ENCODE results near the gene NCAN. TPM values are rescaled to one million over a fixed set of nuclear protein-coding genes. Genes with fewer than 3 reads are reported as not detected.

Gene NCAN
- total RNA-seq: not detected in 2 replicates

DNA sequence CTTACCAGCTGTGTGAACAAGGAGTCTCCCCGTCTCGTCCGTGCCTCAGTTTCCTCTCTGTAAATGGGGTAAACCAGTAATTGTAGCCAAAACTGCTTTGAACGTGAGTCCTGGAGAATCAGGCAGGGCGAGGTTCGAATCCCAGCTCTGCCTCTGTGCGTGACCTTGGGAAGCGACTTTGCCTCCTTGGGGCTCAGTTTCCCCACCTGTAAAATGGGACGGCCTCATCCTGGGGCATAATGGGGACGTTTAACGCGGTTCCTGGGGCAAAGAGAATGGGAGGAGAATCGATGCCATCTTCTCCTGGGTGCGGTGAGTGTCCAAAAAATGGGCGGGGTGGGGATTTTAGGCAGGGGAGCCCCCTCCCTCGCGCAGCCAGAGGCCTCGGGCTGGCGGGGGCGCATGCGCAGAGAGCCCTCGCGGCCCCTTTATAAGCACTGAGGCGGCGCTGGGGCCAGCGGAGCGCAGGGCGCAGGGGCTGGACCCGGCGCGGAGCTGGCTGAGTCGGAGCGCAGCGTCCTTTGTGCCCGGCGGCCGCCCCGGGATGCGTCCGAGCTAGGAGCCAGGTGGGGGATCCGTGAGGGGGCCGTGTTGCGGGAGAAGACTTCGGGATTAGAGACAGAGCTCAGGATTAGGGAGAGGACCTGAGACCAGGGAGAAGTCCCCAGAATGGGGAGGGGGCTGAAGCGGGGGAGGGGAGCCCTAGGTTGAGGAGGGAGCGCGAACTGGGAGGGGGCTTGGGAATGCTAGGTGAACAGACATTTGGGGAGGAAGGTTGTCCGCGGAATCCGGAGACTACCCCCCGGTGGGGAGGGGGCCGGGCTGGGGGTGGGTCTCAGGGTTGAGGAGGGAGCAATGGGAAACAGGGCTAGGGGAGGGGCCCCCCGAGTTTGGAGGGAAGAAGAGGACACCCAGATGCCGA is at the start of gene NCAN:
TSS of gene NCAN (plus strand) at position 460 of the 922 bp plus-strand sequence. CDS start 4,996 bp downstream, outside the sequence.
- DNase-seq (ENCODE audit: low read depth): no peak
- H3K4me3 ChIP-seq (ENCODE audit: low read depth, low read length): no peak within 1 kb of the TSS
- TF ChIP-seq, protein P1, sequence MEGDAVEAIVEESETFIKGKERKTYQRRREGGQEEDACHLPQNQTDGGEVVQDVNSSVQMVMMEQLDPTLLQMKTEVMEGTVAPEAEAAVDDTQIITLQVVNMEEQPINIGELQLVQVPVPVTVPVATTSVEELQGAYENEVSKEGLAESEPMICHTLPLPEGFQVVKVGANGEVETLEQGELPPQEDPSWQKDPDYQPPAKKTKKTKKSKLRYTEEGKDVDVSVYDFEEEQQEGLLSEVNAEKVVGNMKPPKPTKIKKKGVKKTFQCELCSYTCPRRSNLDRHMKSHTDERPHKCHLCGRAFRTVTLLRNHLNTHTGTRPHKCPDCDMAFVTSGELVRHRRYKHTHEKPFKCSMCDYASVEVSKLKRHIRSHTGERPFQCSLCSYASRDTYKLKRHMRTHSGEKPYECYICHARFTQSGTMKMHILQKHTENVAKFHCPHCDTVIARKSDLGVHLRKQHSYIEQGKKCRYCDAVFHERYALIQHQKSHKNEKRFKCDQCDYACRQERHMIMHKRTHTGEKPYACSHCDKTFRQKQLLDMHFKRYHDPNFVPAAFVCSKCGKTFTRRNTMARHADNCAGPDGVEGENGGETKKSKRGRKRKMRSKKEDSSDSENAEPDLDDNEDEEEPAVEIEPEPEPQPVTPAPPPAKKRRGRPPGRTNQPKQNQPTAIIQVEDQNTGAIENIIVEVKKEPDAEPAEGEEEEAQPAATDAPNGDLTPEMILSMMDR (conservative IDR thresholded peaks at IDR 0.05; ENCODE audit: low read depth, low read length): no peak

DNA sequence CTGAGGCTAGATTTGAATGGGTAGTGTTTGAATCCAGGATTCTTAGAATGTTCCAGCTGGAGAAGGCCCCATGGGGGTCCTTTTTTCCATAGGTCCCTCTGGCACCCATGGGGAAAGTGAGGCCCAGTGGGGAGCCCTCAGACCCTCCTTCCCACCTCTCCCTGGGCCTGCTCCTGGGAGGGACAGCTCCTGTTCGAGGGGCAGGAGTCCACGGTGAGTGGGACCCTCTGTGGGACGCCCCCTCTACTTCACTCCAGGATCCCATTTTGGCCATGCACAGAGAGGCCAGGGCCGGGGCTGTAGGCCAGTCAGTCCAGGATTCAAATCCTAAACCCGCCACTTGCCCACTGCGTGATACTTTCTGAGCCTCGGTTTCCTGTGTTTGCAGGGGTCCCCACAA is 49.3 kb upstream of the NCAN start:
- no peak for DNase-seq (ENCODE audit: low read depth)
- H3K4me3 ChIP-seq (ENCODE audit: low read depth, low read length): no peak overlapping the region
- TF ChIP-seq, protein P1 (conservative IDR thresholded peaks at IDR 0.05; ENCODE audit: low read depth, low read length): no peak

DNA sequence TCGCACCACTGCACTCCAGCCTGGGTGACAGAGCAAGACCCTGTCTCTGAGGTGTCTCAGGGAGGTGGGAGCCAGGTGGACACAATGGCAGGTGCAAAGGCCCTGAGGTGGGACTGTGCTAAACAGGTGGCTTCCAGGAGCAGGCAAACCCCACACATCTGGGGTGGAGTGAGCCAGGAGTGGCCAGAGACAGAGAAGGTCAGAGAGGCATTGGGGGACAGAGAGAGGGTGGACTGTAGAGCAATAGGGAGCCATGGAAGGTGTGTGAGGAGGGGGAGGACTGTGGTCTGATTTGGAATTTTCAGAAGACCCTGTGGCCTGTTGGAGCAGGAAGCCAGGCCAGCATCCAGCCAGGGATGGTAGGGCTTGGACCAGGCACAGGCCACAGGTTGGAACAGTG is 46.4 kb upstream of the NCAN start:
- DNase-seq (ENCODE audit: low read depth): no peak
- TF ChIP-seq, protein P1 (conservative IDR thresholded peaks at IDR 0.05; ENCODE audit: low read depth, low read length): no peak
- no peak overlapping the region for H3K4me3 ChIP-seq (ENCODE audit: low read depth, low read length)

DNA sequence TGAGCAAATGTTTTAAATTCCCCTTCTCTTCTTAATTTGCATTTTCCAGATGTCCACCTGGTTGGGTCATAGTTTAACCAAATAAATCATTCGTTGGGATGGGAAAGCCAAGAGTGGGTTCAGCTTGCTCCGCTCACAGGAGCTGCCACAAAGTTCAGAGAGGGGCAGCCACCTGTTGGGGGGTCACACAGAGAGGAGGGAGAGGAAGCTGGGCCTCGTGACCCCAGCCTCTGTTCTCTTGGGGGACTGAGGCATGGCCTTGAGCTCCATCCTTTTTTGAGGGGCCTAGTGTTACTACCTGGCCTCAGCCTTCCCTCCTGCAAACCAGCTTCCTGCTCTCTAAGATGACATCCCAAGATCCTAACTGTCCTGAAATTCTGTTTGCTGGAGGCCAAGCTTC is 44.1 kb upstream of the NCAN start:
- no peak for DNase-seq (ENCODE audit: low read depth)
- TF ChIP-seq, protein P1 (conservative IDR thresholded peaks at IDR 0.05; ENCODE audit: low read depth, low read length): no peak
- H3K4me3 ChIP-seq (ENCODE audit: low read depth, low read length): no peak overlapping the region

DNA sequence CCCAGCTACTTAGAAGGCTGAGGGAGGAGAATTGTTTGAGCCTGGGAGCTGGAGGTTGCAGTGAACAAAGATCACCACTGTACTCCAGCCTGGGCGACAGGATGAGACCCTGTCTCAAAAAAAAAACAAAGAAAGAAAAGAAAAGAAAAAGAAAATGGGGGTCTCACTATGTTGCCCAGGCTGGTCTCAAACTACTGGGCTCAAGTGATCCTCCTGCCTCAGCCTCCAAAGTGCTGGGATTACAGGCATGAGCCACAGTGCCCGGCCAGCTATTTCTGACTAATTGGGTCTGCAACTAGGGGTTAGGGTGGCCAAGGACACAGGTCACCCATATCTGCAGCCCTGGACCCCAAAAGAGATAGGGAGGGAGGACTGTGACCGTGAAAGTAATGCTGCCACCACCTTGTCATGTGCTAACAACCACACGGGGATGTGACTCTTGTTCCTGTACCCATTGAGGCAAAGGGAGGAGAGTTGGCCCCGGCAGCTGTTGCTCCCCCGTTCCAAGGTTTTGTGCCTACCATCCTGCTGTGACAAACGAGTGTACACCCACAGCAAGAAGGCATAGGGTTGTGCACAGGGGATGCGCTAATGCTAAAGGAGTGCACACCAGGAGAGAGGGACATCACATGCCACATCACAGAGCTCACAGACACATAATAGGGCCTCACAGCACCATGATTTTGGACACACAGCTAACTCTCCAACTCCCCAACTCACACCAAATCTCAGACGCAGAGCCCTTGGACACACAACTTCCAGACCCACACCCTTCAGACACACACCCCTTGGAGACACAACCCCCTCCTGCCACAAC is 42.3 kb upstream of the NCAN start:
- no peak for DNase-seq (ENCODE audit: low read depth)
- H3K4me3 ChIP-seq (ENCODE audit: low read depth, low read length): peak overlapping the region; percentile 19
- TF ChIP-seq, protein P1 (conservative IDR thresholded peaks at IDR 0.05; ENCODE audit: low read depth, low read length): no peak

DNA sequence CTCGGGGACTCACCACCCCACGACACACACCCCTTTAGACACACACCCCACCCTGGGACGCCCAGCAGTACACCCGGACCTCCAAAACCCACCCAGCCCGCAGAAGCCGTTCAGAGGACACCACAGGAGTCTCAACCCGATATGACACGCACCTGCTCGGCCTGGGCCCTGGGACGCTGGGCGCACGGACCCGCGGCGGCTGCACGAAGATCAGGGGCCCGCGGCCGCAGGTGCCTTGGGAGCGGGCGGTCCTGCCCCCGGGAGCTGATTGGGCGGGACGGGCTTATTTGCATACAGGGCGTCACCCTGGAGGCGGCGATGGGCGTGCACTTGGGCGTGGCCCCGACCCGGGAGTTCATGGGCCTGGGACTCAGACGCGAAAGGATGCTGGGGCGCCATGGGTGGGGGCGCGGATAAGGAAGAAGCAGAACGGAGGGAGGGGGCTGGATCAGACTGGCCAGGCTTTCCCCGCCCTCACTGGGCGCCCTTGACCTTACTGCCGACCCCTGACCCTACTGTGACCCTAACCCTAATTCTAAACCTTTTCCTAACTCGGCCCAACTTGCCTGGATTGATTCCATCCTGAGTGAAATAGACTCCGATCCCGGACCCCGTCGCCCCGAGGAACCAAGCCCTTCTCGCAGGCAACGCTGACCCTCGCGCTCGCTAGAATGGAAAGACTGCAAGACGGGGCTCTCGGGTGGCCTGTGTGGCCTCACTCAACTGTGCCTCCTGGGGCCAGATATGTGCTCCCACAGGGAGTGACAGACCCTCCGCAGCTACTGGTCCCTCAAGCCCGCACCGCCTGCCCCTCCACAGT is 41.5 kb upstream of the NCAN start, which contains the start of gene MEF2B:
TSS of gene MEF2B (minus strand) at position 211 of the 820 bp plus-strand sequence. CDS start 19,528 bp downstream, outside the sequence.
- H3K4me3 ChIP-seq (ENCODE audit: low read depth, low read length): peak within 1 kb of the TSS; percentile 19
- TF ChIP-seq, protein P1 (conservative IDR thresholded peaks at IDR 0.05; ENCODE audit: low read depth, low read length): no peak
- no peak for DNase-seq (ENCODE audit: low read depth)
